HUDEP-2 (cell line): Measurements from ENCODE around the gene OR52K1.

Experiments used
- DNase-seq, 76 experiments: peaks; one replicate each; lab custom pipeline; 2025; ENCODE audit not compliant: unreplicated experiment in 76 of 76; lab: John Stamatoyannopoulos, UW

OR52K1 gene

GRCh38 chr11:4482445-4482844, at the start of gene OR52K1:
Gene OR52K1, plus strand, starts transcription at chr11:4482646. Its CDS starts 6,255 bp downstream, at chr11:4488901.
- no peak for DNase-seq

GRCh38 chr11:4433856-4434255, 48.6 kb upstream of the OR52K1 start:
- DNase-seq: no peak

- no peak for DNase-seq
These were observed 46.0 kb upstream of the OR52K1 start for GRCh38 chr11:4436411-4436810.

- DNase-seq: no peak
These were observed 40.9 kb upstream of the OR52K1 start for GRCh38 chr11:4441515-4441914.

GRCh38 chr11:4443232-4443891, 39.1 kb upstream of the OR52K1 start:
- no peak for DNase-seq

- DNase-seq: no peak
These were observed 33.5 kb upstream of the OR52K1 start, which contains the start of gene OR52K2 for GRCh38 chr11:4448995-4449394. Gene OR52K2, plus strand, starts transcription at chr11:4449295. Its CDS starts 45 bp downstream, at chr11:4449340.

- no peak for DNase-seq
These were observed 29.3 kb upstream of the OR52K1 start for GRCh38 chr11:4453118-4453517.

- no peak for DNase-seq
These were observed 28.4 kb upstream of the OR52K1 start for GRCh38 chr11:4454021-4454420.

- no peak for DNase-seq
These were observed 27.0 kb upstream of the OR52K1 start for GRCh38 chr11:4455419-4455818.

GRCh38 chr11:4459500-4459899, 22.9 kb upstream of the OR52K1 start:
- no peak for DNase-seq

- DNase-seq: no peak
These were observed 22.3 kb upstream of the OR52K1 start for GRCh38 chr11:4460151-4460550.

- DNase-seq: no peak
These were observed 18.0 kb upstream of the OR52K1 start for GRCh38 chr11:4464216-4465159.

GRCh38 chr11:4465407-4465806, 17.0 kb upstream of the OR52K1 start:
- no peak for DNase-seq

- DNase-seq: no peak
These were observed 16.1 kb upstream of the OR52K1 start for GRCh38 chr11:4466131-4466870.

- DNase-seq: no peak
These were observed 15.5 kb upstream of the OR52K1 start for GRCh38 chr11:4466871-4467442.

GRCh38 chr11:4467811-4468606, 14.4 kb upstream of the OR52K1 start:
- no peak for DNase-seq

GRCh38 chr11:4479644-4480043, 2.8 kb upstream of the OR52K1 start:
- no peak for DNase-seq

- DNase-seq: no peak
These were observed 1.7 kb upstream of the OR52K1 start for GRCh38 chr11:4480577-4481239.

GRCh38 chr11:4481240-4481582, 1.2 kb upstream of the OR52K1 start:
- DNase-seq: no peak

GRCh38 chr11:4484310-4484709, 1.9 kb downstream of the OR52K1 start:
- DNase-seq: no peak
